Astrocyte of the cerebellum (primary cell): Measurements from ENCODE around the gene MPPED1.

Experiments used
- DNase-seq: peaks from one replicate; pipeline ENCODE4 v3.0.0-alpha.2; 2011; ENCODE audit warnings: low read depth
- H3K4me3 ChIP-seq: 2 replicates; pipeline ENCODE4 v1.5.1; 2011; ENCODE audit warnings: mild to moderate bottlenecking, low read depth, low read length, moderate library complexity
- CTCF ChIP-seq: IDR thresholded peaks from 2 replicates; pipeline ENCODE4 v1.5.1; 2012; ENCODE audit warnings: low read length, low read depth, moderate library complexity, mild to moderate bottlenecking; ENCODE audit errors: missing control alignments
- in situ Hi-C: cut with HindIII; loops from 2 replicates; pipeline ENCODE4 v1.10.0; 2017; ENCODE audit warnings: low sequenced_read_pairs

The MPPED1 gene

GRCh38 chr22:43428521-43428920, 16.7 kb downstream of the MPPED1 start:
- DNase-seq = no peak
- no peak overlapping the region for H3K4me3 ChIP-seq
- in situ Hi-C loops = no loop called here
- no peak for TF ChIP-seq CTCF

DNA sequence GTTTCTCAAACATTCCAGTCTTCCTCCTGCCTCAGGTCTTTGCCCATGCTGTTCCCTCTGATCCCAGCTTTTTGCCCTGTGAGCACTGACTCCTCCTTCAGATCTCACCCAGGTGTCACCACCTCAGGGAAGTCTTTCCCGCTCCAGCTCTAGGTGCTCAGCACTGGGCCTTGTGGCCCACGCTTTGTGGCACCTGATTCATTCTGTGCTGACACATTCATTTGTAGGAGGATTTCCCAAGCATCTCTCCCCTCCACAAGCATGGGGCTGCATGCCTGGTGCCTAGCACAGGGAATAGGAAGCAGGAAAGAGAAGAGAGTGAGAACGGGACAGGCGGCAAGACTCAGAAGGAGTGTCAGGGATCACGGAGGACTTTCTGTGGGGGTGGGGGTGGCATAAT, 17.6 kb downstream of the MPPED1 start:
- no peak for TF ChIP-seq CTCF
- no peak overlapping the region for H3K4me3 ChIP-seq
- DNase-seq = no peak
- in situ Hi-C loops = no loop called here

DNA sequence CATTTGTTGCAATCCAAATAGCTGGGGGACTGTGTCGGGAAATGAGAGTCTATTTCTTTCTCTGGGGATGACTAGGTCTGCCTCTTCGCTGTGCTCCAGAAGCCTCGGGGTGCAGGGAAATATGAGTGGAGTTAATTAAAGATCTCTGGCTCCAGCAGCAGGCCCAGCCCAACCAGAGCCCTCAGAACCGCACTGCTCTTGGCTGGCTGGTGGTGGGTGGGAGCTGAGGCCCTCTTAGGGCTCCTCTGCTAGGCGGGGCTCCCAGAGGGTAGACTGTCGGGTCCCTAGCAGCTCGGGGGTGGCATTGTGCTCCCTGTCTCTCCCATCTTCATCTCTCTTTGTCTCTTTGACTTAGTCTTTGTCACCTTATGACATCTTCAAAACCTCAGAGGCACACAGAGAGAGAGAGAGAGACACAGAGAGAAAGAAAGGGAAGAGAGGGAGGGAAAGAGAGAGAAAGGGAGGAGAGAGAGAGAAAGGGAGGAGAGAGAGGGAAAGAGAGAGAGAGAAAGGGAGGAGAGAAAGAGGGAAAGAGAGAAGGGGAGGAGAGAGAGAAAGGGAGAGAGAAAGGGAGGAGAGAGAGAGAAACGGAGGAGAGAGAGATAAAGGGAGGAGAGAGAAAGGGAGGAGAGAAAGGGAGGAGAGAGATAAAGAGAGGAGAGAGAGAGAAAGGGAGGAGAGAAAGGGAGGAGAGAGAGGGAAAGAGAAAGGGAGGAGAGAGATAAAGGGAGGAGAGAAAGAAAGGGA, 20.2 kb downstream of the MPPED1 start:
- TF ChIP-seq CTCF = no peak
- in situ Hi-C loops = loop anchor here (5.0 kb wide), 1 partner anchor 90 kb away; the partner anchor contains the start of gene SCUBE1
- H3K4me3 ChIP-seq = no peak overlapping the region
- no peak for DNase-seq

DNA sequence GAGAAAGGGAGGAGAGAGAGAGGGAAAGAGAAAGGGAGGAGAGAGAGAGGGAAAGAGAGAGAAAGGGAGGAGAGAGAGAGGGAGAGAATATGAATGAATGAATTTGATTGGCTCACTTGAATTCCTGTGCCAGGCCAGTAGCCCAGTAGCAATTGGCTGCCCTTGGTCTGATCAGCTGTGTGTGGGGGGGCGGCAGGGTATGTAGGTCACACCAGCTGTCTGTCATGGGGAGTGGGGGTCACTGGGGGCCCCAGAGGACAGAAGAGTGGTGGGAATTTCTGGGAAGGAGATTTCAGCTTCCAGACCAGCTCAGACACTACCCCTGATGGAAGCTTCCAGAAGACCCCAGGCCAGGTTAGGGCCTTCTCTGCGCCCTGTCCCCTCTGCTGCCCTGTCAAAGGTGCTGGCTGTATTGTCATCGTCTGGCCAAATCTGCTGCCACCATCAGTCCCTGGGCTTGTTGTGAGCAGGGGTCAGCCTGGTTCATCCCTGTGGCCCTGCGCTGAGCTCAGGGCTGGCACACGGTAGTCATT, 21.1 kb downstream of the MPPED1 start:
- no peak for DNase-seq
- in situ Hi-C loops = loop anchor here (5.0 kb wide), 1 partner anchor 91 kb away; the partner anchor contains the start of gene SCUBE1
- H3K4me3 ChIP-seq = no peak overlapping the region
- no peak for TF ChIP-seq CTCF

DNA sequence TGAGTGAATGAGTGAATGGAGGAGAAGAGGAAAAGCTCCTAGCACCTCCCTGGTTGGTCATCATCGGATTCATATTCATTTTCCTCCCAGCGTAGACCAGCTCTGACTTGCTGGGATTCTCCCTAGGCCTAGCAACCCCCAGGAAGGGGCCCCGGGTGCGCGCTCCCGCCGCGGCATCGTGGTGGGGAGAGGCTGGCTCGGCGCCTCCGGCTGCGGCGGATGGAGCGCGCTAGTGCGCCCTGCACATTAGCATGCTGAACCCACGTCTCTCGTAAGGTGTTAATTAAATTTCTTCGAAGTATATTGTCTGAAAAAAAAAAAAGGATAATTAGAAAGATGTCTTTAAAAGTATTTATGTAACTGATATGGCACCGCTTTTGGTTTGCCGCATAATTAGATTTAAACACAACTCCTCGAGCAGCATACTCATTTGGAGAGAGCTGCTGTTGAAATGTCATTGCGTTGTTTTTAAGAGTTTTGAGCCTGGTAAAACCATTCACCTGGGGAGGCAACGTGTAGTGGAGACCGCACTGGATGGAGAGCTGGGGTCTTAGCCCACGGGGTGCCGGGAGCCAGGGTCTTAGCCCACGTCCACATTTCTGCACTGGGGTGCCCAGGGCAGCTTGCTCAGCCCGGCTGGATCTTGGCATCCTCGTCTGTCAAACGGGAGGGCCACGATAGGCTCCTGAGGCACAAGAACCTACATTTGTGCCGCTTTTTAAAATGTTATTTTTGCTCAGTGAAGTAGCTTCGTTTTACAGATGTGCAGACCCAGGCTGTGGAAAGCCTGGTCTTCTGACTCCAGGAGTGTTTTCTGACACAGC, 21.8 kb downstream of the MPPED1 start:
- no peak for DNase-seq
- in situ Hi-C loops = loop anchor here (5.0 kb wide), 1 partner anchor 91 kb away; the partner anchor contains the start of gene SCUBE1
- H3K4me3 ChIP-seq = no peak overlapping the region
- TF ChIP-seq CTCF = no peak

DNA sequence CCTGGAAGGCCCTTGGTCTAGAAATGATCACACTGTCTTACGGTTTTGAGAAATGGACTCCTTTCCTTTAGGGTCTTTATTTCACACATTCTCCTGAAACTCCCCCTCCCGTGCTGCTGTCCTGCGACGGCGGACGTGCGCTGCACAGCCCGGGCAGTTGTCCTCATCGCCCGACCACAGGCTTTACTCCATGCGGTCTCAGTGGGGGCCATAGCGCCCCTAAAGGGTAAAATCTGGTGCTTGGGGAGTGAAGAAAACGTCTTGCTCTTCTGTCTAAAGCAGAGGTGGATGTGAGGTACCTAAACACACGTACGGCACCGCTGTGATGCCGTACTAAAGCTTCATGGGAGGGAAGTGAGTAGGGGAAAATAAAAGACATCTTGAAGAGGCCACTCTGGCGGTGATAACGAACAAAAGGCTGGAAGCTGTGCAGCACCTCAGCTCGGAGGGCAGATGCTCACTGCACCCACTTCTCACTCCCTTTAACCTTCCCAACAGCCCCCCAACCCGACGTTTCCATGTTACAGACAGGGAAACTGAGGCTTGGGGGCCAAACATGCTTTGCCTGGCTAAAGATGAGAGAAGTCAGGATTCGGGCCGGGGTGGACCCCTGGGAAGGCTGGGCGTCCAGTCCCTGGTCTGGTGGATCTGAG, 22.6 kb downstream of the MPPED1 start:
- DNase-seq = no peak
- no peak overlapping the region for H3K4me3 ChIP-seq
- in situ Hi-C loops = loop anchor here (5.0 kb wide), 1 partner anchor 92 kb away; the partner anchor contains the start of gene SCUBE1
- TF ChIP-seq CTCF = no peak
